DMS153 treated with DMSO at 0.1 percent for 48 hours (cell line): Measurements from ENCODE around the gene AQP3.
"Not testable (repeated sequence)": the region's sequence is repeated elsewhere in the genome, so short reads cannot be mapped to it uniquely, and the experiment has no call there.

Experiments used
- DNase-seq: peaks from one replicate; lab custom pipeline; 2025; ENCODE audit not compliant: unreplicated experiment; lab: John Stamatoyannopoulos, UW

The AQP3 gene

DNA sequence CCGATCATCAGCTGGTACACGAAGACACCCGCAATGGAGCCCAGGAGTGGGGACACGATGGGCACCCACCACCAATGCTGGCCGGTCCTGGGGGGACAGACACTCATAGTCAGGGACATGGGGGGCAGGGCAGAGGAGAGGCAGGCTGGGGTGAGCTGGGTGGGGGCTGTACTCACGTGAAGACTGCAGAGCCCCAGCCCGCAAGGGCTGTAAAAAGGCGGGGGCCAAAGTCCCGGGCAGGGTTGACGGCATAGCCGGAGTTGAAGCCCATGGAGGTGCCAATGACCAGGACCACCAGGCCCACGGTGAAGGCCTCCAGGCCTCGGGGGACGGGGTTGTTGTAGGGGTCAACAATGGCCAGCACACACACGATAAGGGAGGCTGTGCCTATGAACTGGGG is 5.3 kb downstream of the AQP3 start:
- DNase-seq = no peak

DNA sequence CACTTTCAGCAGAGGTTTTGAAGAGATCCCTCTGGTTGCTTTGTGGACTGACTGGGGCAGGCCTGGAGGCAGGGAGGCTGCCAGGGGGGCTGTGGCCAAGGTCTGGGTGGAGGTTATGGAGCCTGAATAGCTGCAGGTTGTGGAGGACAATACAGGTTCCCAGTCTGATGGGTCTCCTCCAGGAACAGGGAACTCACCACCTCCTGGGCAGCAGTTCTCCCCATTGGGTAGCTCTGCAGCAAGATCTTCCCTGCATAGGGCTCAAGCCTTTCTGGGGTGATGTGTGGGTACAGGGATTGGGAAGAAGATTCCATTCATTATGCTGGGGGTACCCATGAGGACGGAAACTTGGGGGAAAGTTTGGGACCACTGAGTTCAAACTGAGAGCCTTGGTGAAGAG is 6.8 kb downstream of the AQP3 start:
- DNase-seq = no peak

DNA sequence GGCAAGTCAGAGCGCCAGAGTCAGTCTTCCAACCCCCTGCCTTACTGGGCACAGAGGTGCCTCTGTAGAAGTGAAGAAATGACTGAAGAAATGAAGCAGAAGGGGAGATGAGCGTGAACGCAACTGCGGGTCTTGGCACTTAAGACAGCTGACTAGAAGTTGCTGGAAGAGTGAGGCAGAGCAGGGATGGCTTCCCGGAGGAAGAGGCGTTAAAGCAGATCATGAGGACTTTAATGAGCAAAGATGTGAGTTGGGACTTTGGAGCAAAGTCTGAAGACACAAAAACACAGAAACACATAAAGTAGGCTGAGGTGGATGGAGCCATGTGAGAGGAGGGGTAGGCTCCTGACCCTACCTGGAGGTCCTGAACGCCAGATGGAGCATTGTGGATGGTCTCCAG is 7.2 kb downstream of the AQP3 start:
- no peak for DNase-seq

DNA sequence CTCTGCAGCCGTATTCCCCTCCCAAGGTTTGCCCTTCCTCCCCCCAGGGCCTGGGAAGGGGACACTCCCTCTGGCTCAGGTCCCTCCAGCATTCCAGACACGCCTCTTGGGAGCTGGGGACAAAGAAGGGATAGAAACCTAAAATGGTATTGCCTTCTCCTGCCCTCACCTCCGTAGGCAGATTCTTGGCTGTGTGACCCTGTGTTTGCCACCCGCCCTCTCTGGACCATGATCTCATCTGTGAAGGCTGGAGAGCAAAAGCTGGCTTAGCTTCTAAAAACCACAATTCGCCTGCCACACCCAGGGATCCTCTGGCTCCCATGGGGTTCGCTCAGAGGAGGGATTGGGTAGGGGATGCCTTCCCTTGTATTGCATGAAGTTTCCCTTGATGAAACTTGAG is 7.7 kb downstream of the AQP3 start:
- DNase-seq = no peak

DNA sequence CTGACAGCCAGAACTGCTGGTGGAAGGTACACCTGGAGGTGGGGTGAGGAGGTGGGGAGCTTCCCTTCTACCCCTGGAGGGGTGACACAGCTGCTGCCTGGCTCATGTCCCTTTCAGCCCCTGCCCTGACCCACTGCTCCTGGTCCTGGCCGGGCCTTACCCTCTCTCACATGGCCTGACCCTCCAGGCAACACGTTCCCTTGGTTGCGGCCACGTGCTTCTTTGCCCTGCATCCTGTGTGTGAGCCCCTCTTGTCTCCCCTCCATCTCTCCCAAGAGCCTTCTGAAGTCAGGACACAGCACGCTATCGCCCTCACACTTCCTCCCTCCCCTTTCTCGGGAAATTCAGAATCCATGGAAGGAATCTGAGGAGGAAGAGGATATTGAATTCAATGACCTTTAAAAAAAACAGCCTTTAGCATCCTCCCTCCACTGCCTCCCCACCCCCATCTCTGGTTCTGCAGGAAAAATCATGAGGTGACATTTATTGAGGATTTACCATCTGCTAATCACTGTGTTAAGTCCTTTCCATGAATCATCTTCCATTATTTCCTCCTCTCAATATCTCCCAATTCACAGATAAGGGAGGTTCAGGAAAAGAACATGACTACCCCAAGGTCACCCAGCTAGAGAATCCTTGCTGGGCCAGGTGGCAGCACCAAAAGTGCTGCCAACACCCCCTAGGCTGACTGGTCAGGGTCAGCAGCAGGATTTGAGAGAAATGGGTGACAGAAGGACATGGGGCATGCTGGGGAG is 8.3 kb downstream of the AQP3 start:
- no peak for DNase-seq

DNA sequence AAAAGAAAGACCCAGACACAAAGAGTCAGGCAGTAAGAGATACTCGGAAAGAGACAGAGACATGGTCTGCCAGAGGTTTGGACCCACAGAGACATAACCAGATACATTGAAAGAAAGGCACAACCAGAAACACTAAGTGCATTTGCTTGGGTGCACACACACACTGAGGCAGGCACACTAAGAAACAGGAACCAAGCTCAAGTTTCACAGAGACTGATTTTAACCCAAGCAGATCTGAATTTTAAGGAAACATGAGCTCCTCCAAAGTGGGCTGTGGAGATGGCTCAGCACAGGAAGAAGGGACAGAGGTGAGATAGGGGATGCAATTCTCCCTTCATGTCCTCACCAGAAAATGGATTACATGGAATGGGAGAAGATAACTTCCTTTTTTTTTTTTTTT is 9.5 kb downstream of the AQP3 start:
- no peak for DNase-seq

DNA sequence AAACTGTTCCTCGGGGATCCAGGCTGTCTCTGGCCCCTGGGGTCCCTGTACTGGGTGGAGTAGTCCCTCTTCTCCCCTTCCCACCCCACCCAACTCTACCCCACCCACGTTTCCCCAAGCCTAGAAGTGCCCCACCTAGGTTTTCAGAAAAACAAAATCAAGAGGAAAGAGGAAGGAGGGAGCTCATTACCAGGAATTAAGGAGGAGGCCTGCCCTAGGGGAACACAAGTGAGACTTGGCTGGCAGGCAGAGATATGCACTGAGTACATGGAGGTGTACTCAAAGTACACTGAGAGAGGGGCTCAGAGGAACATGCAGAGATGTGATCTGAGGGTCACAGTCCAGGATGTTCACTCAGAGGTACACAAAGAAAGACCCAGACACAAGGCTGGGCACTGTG is 10.2 kb downstream of the AQP3 start:
- no peak for DNase-seq

DNA sequence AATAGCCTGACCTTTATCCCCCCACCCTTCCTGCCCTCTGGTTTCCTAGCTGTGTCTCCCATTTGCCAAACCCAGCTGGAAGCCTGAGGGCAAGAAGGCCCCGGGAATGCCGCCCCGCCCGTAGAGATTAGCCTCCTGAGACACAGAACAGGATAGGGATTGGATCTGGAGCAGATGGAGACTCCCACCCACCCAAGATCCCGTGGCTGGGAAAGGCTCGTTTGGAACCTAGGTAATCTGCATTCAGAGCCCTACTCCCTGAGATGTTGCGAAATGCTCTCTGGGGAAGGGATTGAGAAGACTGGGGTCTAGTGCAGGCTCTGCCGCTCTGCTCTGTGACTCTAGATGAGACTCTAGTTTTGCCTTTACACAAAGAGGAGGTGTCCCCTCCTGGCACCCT is 10.9 kb downstream of the AQP3 start:
- no peak for DNase-seq

DNA sequence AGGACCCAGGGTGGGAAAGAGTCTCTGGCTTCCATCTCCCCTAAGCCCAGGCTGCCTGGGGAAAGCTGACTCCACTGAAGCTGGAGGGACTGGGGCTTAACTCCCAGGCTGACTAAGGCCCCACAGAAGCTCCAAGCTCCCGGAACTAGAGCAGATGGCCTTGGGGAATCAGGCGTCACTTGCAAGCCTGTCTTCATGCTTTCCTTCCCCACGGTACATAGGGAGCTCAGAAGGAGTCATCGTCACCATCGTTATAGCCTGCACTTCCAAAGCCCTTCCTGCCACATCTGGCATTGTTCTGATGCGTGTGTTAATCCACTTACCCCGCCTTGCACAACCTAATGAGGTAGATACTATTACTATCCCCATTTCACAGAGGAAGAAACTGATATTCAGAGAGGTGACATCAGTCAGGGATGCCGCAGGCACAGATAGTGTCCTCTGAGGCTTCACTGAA is 11.5 kb downstream of the AQP3 start:
- DNase-seq = no peak

DNA sequence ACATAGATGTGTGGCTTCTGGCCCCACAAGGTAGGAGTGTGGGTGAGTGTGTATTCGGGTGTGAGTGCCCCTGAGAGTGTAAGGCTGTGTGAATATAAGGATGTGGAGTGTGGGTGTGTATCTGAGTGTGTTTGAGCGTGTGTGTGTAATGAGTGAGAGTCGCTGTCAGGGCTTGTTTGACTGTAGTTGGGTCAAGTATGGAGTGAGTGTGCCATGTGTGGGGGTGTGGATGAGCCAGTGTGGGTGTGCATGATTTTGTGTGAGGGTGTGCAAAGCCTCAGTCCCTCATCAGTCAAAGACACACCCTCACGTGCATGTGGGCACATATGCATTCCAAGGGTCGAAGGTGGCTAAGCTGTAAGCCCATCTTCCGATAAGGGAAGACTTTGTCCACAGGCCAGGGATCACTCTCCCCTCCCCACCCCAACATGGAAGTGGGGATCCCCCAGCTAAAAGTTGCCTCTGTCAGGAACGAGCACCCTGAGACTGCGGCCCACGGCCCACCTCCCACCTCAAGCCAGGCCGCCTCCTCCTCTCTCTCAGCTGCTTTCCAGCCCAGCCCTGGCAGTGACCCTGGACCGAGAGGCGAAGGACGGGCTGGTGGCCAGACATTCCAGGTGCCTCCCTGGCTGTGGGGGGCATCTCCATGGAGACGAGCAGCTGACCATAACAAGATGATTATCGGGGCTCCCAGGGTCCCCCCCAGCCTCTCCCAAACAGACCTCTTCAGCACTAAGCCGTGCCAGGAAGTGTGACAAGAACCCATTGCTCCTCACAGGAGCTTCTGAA is 12.9 kb downstream of the AQP3 start:
- DNase-seq = no peak

DNA sequence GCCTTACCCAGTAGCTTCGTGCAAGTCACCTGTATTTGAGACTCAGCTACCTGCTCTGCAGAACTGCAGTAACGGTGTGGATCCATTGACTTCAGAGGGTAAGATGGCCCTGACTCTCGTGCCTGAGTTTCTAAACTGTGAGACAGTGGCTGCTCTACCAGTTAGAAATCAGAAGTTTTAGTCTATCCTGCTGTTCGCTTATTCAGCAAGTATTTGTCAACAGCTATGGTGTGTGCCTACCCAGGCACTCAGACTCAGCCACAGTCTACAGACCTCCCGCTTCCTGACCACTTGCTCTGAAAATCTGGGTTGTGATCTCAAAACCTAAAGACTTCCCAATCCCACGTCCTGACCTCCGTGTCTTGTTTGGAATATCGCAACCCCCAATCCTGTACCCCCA is 13.5 kb downstream of the AQP3 start:
- no peak for DNase-seq

DNA sequence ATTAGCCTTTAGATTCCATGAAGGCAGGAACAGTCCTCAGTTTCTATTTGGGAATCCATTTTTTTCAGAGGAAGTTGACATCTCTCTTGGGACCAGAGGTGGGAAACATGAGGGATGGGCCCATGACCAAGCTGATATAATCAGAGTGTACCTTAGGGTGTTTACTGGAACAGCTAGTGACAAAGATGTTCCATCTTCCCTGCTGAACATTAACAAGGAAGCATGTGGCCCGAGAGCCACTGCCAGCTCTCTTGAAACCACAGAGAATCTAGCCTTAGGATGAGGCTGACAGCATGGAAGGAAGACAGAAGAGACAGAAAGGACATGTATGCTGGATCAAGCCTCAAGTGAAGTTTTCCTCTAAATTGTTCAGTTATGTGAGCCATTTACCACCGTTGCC is 16.0 kb downstream of the AQP3 start:
- no peak for DNase-seq

DNA sequence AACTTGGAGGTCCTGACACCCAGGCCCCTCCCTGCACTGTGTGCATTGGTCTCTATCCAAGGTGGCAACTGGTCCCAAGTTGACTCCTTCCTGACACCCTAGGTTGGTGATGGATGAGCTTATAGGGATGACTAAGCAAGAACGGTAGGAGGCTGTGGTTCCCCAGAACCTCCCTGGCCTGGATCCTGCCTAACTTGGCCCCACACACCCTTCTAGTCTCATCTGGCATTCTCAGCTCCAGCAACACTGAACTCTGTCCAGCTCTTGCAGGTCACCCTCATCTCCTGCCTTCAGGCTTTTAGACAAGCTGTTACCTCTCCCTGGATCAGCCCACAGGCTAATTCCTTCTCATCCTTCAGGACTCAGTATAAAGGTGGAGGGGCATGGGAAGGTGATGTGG is 16.5 kb downstream of the AQP3 start:
- DNase-seq = no peak

DNA sequence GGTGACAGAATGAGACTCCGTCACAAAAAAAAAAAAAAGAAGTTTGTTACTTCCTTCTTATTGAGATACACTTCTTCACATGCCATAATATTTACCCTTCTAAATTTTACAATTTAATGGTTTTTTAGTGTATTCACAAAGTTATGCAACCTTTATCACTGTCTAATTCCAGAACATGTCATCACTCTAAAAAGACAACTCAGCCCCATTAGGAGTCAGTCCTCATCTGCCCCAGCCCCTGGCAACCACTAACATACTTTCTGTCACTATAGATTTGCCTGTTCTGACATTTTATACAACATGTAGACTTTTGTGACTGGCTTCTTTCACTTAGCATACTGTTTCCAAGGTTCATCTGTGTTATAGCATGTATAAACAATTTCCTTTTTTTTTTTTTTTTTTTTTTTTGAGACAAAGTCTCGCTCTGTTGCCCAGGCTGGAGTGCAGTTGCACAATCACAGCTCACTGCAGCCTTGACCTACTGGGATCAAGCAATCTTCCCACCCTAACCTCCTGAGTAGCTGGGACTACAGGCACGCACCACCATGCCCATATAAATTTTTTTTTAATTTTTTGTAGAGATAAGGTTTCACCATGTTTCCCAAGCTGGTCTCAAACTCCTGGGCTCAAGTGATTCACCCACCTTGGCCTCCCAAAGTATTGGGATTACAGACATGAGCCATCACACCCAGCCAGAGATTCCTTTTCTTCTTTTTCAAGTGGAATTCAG is 18.0 kb downstream of the AQP3 start:
- no peak for DNase-seq

DNA sequence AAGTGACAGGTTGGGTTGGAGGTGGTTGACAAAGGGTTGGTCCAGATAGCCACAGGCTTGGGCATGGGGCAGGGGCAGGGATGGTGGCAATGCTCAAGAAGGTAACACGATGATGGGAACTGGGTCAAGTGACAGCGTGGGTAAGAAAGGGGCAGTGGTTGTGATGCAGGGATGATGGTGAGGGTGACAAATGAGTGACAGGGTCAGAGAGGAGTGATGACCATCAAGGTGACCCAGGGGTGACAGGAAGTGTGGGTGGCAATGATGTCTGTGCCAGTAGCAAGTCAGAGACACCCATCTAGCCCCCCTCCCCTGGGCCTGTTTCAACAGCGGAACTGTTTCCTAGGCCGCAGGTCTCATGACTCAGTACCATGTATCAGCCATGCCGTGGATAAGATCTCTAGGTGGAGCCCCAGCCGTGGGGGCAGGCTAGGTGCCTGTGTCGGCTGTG is 20.5 kb downstream of the AQP3 start:
- DNase-seq = no peak

DNA sequence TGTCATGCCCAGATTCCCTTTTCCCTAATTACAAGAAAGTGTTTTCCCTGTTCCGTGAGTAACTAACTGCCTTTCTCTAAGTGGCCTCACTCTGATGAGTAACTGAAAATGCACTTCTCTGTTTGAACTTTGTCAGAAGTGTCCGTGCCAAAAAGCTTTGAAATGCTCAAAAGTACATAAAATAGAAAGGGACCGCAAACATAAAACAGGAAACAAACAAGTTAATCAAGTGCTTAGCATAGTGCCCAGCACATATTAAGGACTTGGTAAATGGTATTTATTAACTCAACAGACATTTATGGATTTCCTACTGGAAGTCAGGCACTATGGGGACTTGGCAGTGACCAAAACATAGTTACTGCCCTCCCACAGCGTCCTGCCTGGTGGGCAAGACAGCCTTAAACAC is 22.3 kb downstream of the AQP3 start:
- DNase-seq = no peak

DNA sequence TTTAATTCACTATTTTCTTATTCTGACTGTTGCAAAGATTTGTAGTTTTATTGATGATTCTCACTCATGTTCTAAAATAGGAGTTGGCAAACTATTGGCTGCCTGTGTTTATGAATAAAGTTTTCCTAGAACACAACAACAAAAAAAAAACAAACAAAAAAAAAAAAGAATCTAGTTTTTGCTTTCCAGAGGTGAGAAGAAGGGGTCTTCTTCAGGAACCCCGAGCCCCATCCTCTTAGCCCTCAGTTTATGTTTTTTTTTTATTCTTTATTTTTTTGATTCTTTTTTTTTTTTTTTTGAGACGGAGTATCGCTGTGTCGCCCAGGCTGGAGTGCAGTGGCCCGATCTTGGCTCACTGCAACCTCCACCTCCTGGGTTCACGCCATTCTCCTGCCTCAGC is 22.9 kb downstream of the AQP3 start:
- DNase-seq = not testable (repeated sequence)

DNA sequence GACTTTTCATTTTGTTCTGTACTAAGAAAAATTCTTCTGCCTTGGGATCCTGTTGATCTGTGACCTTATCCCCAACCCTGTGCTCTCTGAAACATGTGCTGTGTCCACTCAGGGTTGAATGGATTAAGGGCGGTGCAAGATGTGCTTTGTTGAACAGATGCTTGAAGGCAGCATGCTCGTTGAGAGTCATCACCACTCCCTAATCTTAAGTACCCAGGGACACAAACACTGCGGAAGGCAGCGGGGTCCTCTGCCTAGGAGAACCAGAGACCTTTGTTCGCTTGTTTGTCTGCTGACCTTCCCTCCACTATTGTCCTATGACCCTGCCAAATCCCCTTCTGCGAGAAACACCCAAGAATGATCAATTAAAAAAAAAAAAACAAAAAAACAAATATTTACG is 23.4 kb downstream of the AQP3 start:
- DNase-seq = not testable (repeated sequence)

DNA sequence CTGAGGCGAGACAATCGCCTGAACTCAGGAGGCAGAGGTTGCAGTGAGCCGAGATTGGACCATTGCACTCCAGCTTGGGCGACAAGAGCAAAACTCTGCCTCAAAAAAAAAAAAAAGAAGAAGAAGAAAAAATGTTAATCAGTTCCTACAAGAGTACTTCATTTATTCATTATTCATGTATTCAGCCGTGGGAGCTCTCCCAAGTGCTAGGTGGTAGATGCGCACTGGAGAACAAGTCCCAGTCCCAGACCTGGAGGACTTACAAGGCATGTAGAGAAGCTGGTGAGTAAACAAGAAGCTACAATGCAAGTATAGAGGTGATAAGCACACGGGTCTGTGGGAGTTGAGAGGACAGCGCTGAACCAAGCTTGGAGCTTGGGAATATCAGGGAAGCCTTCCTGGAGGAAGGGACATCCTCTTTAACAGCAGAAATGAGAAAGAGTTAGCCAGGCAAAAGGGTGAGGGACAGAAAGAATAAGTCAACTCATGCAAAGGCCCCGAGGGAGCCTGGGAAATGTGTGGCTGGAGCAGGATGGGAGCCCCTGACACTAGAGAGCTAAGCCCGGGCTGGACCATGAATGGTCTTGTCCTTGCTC is 27.6 kb downstream of the AQP3 start:
- no peak for DNase-seq

DNA sequence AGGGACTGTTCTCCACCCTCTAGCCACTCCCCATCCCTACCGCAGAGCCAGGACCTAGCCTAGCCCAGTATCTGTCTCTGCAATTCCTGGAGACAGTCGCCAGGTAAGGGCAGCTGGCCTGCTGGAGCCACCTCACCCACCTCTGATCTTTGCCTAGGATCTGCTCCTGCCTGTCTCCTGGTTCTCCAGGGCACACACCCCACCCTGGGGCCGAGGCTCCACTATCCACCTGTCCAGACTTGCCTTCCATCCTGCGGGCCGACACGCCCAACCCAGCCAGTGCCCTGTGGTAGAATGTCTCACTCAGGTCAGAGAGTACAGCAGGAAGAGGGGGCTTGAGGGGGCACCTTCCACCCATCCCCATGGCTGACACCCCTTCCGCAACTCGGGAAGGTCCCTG is 29.3 kb downstream of the AQP3 start:
- DNase-seq = no peak

DNA sequence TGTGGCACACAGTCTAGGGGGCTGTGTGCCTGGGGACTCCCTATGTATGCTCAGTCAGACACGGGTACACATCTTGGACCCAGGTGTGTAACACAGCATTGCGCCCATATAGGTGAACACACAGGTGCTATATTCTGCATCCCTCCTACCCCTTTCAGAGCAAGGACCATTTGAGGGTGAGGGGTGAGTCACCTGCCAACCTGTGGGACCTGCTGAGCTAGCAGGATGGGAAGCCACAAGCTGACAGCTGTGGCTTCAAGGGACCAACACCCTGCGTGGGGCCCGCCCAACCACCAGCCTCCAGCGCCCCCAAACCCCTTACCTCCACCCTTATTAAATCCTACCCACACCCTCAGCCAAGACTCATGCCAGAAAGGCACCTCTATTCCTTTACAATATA is 30.4 kb downstream of the AQP3 start:
- DNase-seq = no peak
